KMS-11 (cell line): Measurements from ENCODE around the gene GC.
"Not testable (repeated sequence)": the region's sequence is repeated elsewhere in the genome, so short reads cannot be mapped to it uniquely, and the experiment has no call there.

ENCODE experiments used
- H2AFZ ChIP-seq: fragments of 200-600 bp; sonication (generic); 2 replicates; pipeline ENCODE4 v1.6.1; 2016; ENCODE audit warnings: antibody characterized with exemption, mixed run types, low read depth
- H3K27ac ChIP-seq: fragments of 200-600 bp; sonication (generic); 2 replicates; pipeline ENCODE4 v1.6.1; 2016; ENCODE audit warnings: mild to moderate bottlenecking, mixed run types
- H3K27me3 ChIP-seq: fragments of 200-600 bp; sonication (generic); 2 replicates; pipeline ENCODE4 v1.6.1; 2017; ENCODE audit warnings: mild to moderate bottlenecking, low read depth, mixed run types, moderate library complexity; ENCODE audit not compliant: insufficient read depth
- H3K36me3 ChIP-seq: fragments of 200-600 bp; sonication (generic); 2 replicates; pipeline ENCODE4 v1.6.1; 2017; ENCODE audit warnings: mild to moderate bottlenecking, mixed run types; ENCODE audit not compliant: insufficient read depth
- H3K4me1 ChIP-seq: fragments of 200-600 bp; sonication (generic); 2 replicates; pipeline ENCODE4 v1.6.1; 2016; ENCODE audit warnings: mild to moderate bottlenecking, low read depth, mixed run types; ENCODE audit not compliant: poor library complexity, severe bottlenecking
- H3K4me2 ChIP-seq: fragments of 200-600 bp; sonication (generic); 2 replicates; pipeline ENCODE4 v1.7.0; 2016; ENCODE audit warnings: mild to moderate bottlenecking, mixed run types
- H3K4me3 ChIP-seq: fragments of 200-600 bp; sonication (generic); IDR thresholded peaks from 2 replicates; pipeline ENCODE4 v1.6.1; 2017; ENCODE audit warnings: low read depth, low read length, mixed read lengths; ENCODE audit not compliant: insufficient read depth
- H3K79me2 ChIP-seq: fragments of 200-600 bp; sonication (generic); 2 replicates; pipeline ENCODE4 v1.6.1; 2016; ENCODE audit warnings: low read depth, mixed run types; ENCODE audit not compliant: insufficient read depth
- H3K9ac ChIP-seq: fragments of 200-600 bp; sonication (generic); 2 replicates; pipeline ENCODE4 v1.6.1; 2016; ENCODE audit warnings: mild to moderate bottlenecking, mixed run types
- H4K20me1 ChIP-seq: fragments of 200-600 bp; sonication (generic); 2 replicates; pipeline ENCODE4 v1.6.1; 2016; ENCODE audit warnings: mild to moderate bottlenecking, mixed run types; ENCODE audit not compliant: insufficient read depth
- CTCF ChIP-seq: fragments of 200-600 bp; sonication (generic); conservative IDR thresholded peaks from 2 replicates; pipeline ENCODE4 v1.6.1; 2017; ENCODE audit warnings: low read depth, mild to moderate bottlenecking, antibody characterized with exemption, low read length, moderate library complexity, mixed read lengths

The GC gene

GRCh38 chr4:71752383-71753042, 31.4 kb downstream of the GC start:
- no peak overlapping the region for H3K4me3 ChIP-seq
- H3K4me1 ChIP-seq: no peaks in the 10 kb centered on the region
- no peak overlapping the region for H3K4me2 ChIP-seq
- no peak overlapping the region for H2AFZ ChIP-seq
- no peaks in the 10 kb centered on the region for H3K27me3 ChIP-seq
- H3K9ac ChIP-seq: no peak overlapping the region
- no peaks in the 10 kb centered on the region for H3K79me2 ChIP-seq
- no peaks in the 10 kb centered on the region for H4K20me1 ChIP-seq
- H3K36me3 ChIP-seq: no peaks in the 10 kb centered on the region
- H3K27ac ChIP-seq: no peak overlapping the region
- TF ChIP-seq CTCF: no peak

GRCh38 chr4:71749008-71749594, 34.8 kb downstream of the GC start:
- Histone ChIP-seq H3K79me2 (no peaks in the 10 kb centered on the region), H3K27me3 (no peaks in the 10 kb centered on the region), H3K9ac (no peak overlapping the region), H3K4me3 (no peak overlapping the region), H2AFZ (no peak overlapping the region), H3K4me1 (no peaks in the 10 kb centered on the region), H3K27ac (no peak overlapping the region), H4K20me1 (no peaks in the 10 kb centered on the region), H3K4me2 (no peak overlapping the region), H3K36me3 (no peaks in the 10 kb centered on the region)
- TF ChIP-seq CTCF: no peak

GRCh38 chr4:71746379-71746778, 37.5 kb downstream of the GC start:
- Histone ChIP-seq H3K4me3 (no peak overlapping the region), H3K27ac (no peak overlapping the region), H3K4me2 (no peak overlapping the region), H3K27me3 (no peaks in the 10 kb centered on the region), H3K4me1 (no peaks in the 10 kb centered on the region), H3K79me2 (no peaks in the 10 kb centered on the region), H3K9ac (no peak overlapping the region), H3K36me3 (no peaks in the 10 kb centered on the region), H2AFZ (no peak overlapping the region), H4K20me1 (no peaks in the 10 kb centered on the region)
- no peak for TF ChIP-seq CTCF

- not testable (repeated sequence) for H3K27me3 ChIP-seq, H3K27ac ChIP-seq, H2AFZ ChIP-seq, H3K4me3 ChIP-seq, H3K9ac ChIP-seq, H3K4me2 ChIP-seq, H4K20me1 ChIP-seq, H3K4me1 ChIP-seq, H3K36me3 ChIP-seq, H3K79me2 ChIP-seq
These were observed 45.1 kb downstream of the GC start for GRCh38 chr4:71738782-71739181.

- no peaks in the 10 kb centered on the region for H3K79me2 ChIP-seq
- H4K20me1 ChIP-seq: no peaks in the 10 kb centered on the region
- no peak overlapping the region for H3K9ac ChIP-seq
- no peak overlapping the region for H3K4me3 ChIP-seq
- H3K27ac ChIP-seq: peak overlapping the region; percentile 15; the same call in 1 of the 2 replicates
- no peak overlapping the region for H3K4me2 ChIP-seq
- peak; percentile 54; the same call in 1 of the 2 replicates for TF ChIP-seq CTCF
- H3K27me3 ChIP-seq: no peaks in the 10 kb centered on the region
- H2AFZ ChIP-seq: no peak overlapping the region
- H3K4me1 ChIP-seq: no peaks in the 10 kb centered on the region
- H3K36me3 ChIP-seq: no peaks in the 10 kb centered on the region
These were observed 51.2 kb downstream of the GC start for GRCh38 chr4:71732706-71733105.
